ENCODE data around the gene TNNC1.

DNA sequence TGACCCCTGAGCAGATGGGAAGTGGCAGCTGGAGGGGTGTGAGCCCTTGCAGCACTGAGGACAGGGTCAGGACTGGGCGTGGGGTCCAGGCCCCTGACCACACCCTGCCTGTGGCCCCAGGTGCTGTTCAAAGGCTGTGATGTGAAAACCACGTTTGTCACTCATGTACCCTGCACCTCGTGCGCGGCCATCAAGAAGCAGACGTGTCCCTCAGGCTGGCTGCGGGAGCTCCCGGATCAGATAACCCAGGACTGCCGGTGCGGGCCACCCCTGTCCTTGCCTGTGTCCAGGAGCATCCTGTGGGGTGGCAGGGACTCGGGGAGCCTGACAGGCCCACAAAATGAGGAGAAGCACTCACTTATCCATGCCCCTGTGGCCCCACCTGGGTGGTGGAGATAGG lies 47.2 kb upstream of the TNNC1 start:
- TF ChIP-seq, protein P1, sequence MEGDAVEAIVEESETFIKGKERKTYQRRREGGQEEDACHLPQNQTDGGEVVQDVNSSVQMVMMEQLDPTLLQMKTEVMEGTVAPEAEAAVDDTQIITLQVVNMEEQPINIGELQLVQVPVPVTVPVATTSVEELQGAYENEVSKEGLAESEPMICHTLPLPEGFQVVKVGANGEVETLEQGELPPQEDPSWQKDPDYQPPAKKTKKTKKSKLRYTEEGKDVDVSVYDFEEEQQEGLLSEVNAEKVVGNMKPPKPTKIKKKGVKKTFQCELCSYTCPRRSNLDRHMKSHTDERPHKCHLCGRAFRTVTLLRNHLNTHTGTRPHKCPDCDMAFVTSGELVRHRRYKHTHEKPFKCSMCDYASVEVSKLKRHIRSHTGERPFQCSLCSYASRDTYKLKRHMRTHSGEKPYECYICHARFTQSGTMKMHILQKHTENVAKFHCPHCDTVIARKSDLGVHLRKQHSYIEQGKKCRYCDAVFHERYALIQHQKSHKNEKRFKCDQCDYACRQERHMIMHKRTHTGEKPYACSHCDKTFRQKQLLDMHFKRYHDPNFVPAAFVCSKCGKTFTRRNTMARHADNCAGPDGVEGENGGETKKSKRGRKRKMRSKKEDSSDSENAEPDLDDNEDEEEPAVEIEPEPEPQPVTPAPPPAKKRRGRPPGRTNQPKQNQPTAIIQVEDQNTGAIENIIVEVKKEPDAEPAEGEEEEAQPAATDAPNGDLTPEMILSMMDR (conservative IDR thresholded peaks at IDR 0.05 in 1 of 2, IDR thresholded peaks at IDR 0.05 in 1 of 2; ENCODE audit: low read depth in 1 of 2, low read length in 2 of 2), result no peak
- no peak for TF ChIP-seq EZH2 (IDR thresholded peaks at IDR 0.05; ENCODE audit: low read length, missing control alignments)
